HepG2 (cell line): Measurements from ENCODE around the gene RPS6KB1. TPM values are rescaled to one million over a fixed set of nuclear protein-coding genes. Genes with fewer than 3 reads are reported as not detected.

Experiments used
- ATAD3A ChIP-seq: sonication (generic); formaldehyde crosslinking; IDR thresholded peaks from 2 replicates; pipeline ENCODE4 v1.4.0; 2020; ENCODE audit warnings: missing genetic modification reagents
- ELF1 ChIP-seq: sonication (generic); formaldehyde crosslinking; IDR thresholded peaks from 2 replicates; pipeline ENCODE4 v1.4.0; 2020; ENCODE audit warnings: missing genetic modification reagents
- ISX ChIP-seq: sonication (generic); formaldehyde crosslinking; conservative IDR thresholded peaks from 2 replicates; pipeline ENCODE4 v1.5.0; 2020; ENCODE audit warnings: missing genetic modification reagents
- LCORL ChIP-seq, 2 experiments: fragments of 450-650 bp in 1 of 2; sonication (generic) in 1 of 2; formaldehyde crosslinking in 1 of 2; IDR thresholded peaks; 2 replicates each; pipeline versions ENCODE4 v1.5.0 to v1.6.1; 2017 to 2020; ENCODE audit warnings: antibody characterized with exemption in 1 of 2, missing genetic modification reagents in 1 of 2
- MTF2 ChIP-seq: sonication (generic); formaldehyde crosslinking; IDR thresholded peaks from 2 replicates; pipeline ENCODE4 v1.5.0; 2020; ENCODE audit warnings: missing genetic modification reagents, borderline replicate concordance
- MYNN ChIP-seq: sonication (generic); formaldehyde crosslinking; IDR thresholded peaks from 2 replicates; pipeline ENCODE4 v1.4.0; 2020; ENCODE audit warnings: mild to moderate bottlenecking, low read depth, missing genetic modification reagents
- RBM39 ChIP-seq: fragments of 200-400 bp; formaldehyde crosslinking; IDR thresholded peaks from one replicate; pipeline ENCODE4 v1.6.1; 2018; ENCODE audit warnings: antibody characterized with exemption, mild to moderate bottlenecking, low read depth, low read length; ENCODE audit not compliant: poor library complexity, severe bottlenecking
- TBX3 ChIP-seq: fragments of 450-650 bp; IDR thresholded peaks from 2 replicates; pipeline ENCODE4 v1.6.1; 2017; ENCODE audit warnings: antibody characterized with exemption, mild to moderate bottlenecking, inconsistent platforms, borderline replicate concordance
- ZNF10 ChIP-seq: sonication (generic); formaldehyde crosslinking; IDR thresholded peaks from 2 replicates; pipeline ENCODE4 v1.4.0; 2020; ENCODE audit warnings: mild to moderate bottlenecking, low read depth, missing genetic modification reagents, borderline replicate concordance
- ZNF451 ChIP-seq: sonication (generic); formaldehyde crosslinking; IDR thresholded peaks from 2 replicates; pipeline ENCODE4 v1.5.0; 2020; ENCODE audit warnings: mild to moderate bottlenecking, missing genetic modification reagents
- ZSCAN21 ChIP-seq: sonication (generic); formaldehyde crosslinking; IDR thresholded peaks from 2 replicates; pipeline ENCODE4 v1.8.0; 2022; ENCODE audit warnings: mild to moderate bottlenecking, missing genetic modification reagents, moderate library complexity, borderline replicate concordance
- polyA plus RNA-seq, 8 experiments: library from polyadenylated mRNA; depleted of rRNA in 3 of 8; stranded (reverse) in 7 of 8; unstranded in 1 of 8; fragments of >200 nt; fragmentation: Illumina TruSeq in 4 of 8; extraction: Trizol in 4 of 8; gene quantifications; 2 replicates each; pipeline versions ENCODE4 v1.2.1 to v1.2.3, GENCODE V29; 2011 to 2016; ENCODE audit warnings: low read depth in 4 of 8, missing spikeins in 1 of 8, mixed read lengths in 1 of 8; ENCODE audit not compliant: insufficient read depth in 1 of 8
- total RNA-seq, 5 experiments: library from RNA; depleted of rRNA; stranded (reverse); fragments of >200 nt; fragmentation: Illumina TruSeq; extraction: Trizol; gene quantifications; 2 replicates each; pipeline ENCODE4 v1.2.3, GENCODE V29; 2016; ENCODE audit warnings: low read depth in 1 of 5
- TF ChIP-seq, protein P1 (sequence below): IDR thresholded peaks from 2 replicates; pipeline ENCODE4 v1.6.1; 2016; ENCODE audit warnings: low read depth, control low read depth
- TF ChIP-seq, protein P2 (sequence below), 2 experiments: sonication (generic) in 1 of 2; formaldehyde crosslinking in 1 of 2; IDR thresholded peaks; 2 replicates each; pipeline versions ENCODE4 v1.4.0 to v1.6.1; 2018 to 2020; ENCODE audit warnings: missing genetic modification reagents in 2 of 2, borderline replicate concordance in 1 of 2, low read depth in 1 of 2, mild to moderate bottlenecking in 1 of 2, missing biosample characterization in 1 of 2
- TF ChIP-seq, protein P3 (sequence below): sonication (generic); formaldehyde crosslinking; IDR thresholded peaks from 2 replicates; pipeline ENCODE4 v1.5.0; 2020; ENCODE audit warnings: missing genetic modification reagents
- TF ChIP-seq, protein P4 (sequence below): fragments of 450-650 bp; IDR thresholded peaks from 2 replicates; pipeline ENCODE4 v1.6.1; 2017; ENCODE audit warnings: mild to moderate bottlenecking
- TF ChIP-seq, protein P5 (sequence below): sonication (generic); formaldehyde crosslinking; IDR thresholded peaks from 2 replicates; pipeline ENCODE4 v1.5.0; 2020; ENCODE audit warnings: mild to moderate bottlenecking, missing genetic modification reagents, borderline replicate concordance

Gene RPS6KB1
- total and polyA plus RNA-seq, 2 of the 13 experiments (the other 11 are each of a cell fraction or from before 2014, with no cell fraction given) = 16.5 to 42.2 TPM

DNA sequence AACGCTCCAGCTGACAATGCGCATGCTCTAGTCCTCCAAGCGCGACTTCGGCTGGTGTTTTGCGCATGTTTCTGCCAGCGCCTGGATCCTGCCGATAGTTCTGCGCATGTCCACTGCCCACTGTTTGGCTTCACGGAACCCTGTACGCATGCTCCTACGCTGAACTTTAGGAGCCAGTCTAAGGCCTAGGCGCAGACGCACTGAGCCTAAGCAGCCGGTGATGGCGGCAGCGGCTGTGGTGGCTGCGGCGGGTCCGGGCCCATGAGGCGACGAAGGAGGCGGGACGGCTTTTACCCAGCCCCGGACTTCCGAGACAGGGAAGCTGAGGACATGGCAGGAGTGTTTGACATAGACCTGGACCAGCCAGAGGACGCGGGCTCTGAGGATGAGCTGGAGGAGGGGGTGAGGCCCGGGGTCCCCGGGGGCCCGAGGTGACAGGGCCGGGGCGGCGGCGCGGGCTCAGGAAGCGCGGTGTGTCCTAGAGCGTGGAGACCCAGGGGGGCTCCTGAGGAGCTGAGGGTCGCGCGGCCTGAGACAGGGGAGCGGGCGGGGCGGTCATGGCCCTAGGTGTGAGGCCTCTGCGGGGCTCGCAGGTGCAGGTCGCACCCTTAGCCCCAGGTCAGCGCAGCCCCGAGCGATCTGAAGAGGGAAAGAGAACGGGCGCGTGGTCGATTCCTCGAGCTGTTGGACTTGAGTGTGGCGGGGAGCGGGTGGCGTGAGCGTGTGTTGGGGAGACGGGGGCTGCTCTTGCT, at the start of gene RPS6KB1, which contains the start of gene TUBD1 (continued):
- TF ChIP-seq ZNF10 = no peak
- peak; percentile 73 for TF ChIP-seq ELF1
- TF ChIP-seq, protein P1, sequence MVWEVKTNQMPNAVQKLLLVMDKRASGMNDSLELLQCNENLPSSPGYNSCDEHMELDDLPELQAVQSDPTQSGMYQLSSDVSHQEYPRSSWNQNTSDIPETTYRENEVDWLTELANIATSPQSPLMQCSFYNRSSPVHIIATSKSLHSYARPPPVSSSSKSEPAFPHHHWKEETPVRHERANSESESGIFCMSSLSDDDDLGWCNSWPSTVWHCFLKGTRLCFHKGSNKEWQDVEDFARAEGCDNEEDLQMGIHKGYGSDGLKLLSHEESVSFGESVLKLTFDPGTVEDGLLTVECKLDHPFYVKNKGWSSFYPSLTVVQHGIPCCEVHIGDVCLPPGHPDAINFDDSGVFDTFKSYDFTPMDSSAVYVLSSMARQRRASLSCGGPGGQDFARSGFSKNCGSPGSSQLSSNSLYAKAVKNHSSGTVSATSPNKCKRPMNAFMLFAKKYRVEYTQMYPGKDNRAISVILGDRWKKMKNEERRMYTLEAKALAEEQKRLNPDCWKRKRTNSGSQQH (CRISPR knock-in tag) = no peak; the same call in none of the 2 replicates
- no peak; the same call in 1 of the 2 replicates for TF ChIP-seq MYNN (CRISPR knock-in tag)
- TF ChIP-seq ISX = peak; percentile 89; the same call in 1 of the 2 replicates
- TF ChIP-seq ATAD3A (CRISPR knock-in tag) = no peak; the same call in 1 of the 2 replicates
- TF ChIP-seq, protein P2, sequence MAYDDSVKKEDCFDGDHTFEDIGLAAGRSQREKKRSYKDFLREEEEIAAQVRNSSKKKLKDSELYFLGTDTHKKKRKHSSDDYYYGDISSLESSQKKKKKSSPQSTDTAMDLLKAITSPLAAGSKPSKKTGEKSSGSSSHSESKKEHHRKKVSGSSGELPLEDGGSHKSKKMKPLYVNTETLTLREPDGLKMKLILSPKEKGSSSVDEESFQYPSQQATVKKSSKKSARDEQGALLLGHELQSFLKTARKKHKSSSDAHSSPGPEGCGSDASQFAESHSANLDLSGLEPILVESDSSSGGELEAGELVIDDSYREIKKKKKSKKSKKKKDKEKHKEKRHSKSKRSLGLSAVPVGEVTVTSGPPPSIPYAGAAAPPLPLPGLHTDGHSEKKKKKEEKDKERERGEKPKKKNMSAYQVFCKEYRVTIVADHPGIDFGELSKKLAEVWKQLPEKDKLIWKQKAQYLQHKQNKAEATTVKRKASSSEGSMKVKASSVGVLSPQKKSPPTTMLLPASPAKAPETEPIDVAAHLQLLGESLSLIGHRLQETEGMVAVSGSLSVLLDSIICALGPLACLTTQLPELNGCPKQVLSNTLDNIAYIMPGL (CRISPR knock-in tag; IDR thresholded peaks at IDR 0.05; ENCODE audit: borderline replicate concordance in 1 of 2, low read depth in 1 of 2) = peak; percentile 82 to 93
- TF ChIP-seq RBM39 = peak; percentile 88
- TF ChIP-seq MTF2 (CRISPR knock-in tag) = no peak
- no peak for TF ChIP-seq ZNF451 (CRISPR knock-in tag)
- TF ChIP-seq, protein P3, sequence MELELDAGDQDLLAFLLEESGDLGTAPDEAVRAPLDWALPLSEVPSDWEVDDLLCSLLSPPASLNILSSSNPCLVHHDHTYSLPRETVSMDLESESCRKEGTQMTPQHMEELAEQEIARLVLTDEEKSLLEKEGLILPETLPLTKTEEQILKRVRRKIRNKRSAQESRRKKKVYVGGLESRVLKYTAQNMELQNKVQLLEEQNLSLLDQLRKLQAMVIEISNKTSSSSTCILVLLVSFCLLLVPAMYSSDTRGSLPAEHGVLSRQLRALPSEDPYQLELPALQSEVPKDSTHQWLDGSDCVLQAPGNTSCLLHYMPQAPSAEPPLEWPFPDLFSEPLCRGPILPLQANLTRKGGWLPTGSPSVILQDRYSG (CRISPR knock-in tag) = peak; percentile 97
- TF ChIP-seq, protein P4, sequence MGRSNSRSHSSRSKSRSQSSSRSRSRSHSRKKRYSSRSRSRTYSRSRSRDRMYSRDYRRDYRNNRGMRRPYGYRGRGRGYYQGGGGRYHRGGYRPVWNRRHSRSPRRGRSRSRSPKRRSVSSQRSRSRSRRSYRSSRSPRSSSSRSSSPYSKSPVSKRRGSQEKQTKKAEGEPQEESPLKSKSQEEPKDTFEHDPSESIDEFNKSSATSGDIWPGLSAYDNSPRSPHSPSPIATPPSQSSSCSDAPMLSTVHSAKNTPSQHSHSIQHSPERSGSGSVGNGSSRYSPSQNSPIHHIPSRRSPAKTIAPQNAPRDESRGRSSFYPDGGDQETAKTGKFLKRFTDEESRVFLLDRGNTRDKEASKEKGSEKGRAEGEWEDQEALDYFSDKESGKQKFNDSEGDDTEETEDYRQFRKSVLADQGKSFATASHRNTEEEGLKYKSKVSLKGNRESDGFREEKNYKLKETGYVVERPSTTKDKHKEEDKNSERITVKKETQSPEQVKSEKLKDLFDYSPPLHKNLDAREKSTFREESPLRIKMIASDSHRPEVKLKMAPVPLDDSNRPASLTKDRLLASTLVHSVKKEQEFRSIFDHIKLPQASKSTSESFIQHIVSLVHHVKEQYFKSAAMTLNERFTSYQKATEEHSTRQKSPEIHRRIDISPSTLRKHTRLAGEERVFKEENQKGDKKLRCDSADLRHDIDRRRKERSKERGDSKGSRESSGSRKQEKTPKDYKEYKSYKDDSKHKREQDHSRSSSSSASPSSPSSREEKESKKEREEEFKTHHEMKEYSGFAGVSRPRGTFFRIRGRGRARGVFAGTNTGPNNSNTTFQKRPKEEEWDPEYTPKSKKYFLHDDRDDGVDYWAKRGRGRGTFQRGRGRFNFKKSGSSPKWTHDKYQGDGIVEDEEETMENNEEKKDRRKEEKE = no peak
- TF ChIP-seq ZSCAN21 (CRISPR knock-in tag) = no peak; the same call in 1 of the 2 replicates
- peak; percentile 26; the same call in 1 of the 2 replicates for TF ChIP-seq TBX3
- TF ChIP-seq, protein P5, sequence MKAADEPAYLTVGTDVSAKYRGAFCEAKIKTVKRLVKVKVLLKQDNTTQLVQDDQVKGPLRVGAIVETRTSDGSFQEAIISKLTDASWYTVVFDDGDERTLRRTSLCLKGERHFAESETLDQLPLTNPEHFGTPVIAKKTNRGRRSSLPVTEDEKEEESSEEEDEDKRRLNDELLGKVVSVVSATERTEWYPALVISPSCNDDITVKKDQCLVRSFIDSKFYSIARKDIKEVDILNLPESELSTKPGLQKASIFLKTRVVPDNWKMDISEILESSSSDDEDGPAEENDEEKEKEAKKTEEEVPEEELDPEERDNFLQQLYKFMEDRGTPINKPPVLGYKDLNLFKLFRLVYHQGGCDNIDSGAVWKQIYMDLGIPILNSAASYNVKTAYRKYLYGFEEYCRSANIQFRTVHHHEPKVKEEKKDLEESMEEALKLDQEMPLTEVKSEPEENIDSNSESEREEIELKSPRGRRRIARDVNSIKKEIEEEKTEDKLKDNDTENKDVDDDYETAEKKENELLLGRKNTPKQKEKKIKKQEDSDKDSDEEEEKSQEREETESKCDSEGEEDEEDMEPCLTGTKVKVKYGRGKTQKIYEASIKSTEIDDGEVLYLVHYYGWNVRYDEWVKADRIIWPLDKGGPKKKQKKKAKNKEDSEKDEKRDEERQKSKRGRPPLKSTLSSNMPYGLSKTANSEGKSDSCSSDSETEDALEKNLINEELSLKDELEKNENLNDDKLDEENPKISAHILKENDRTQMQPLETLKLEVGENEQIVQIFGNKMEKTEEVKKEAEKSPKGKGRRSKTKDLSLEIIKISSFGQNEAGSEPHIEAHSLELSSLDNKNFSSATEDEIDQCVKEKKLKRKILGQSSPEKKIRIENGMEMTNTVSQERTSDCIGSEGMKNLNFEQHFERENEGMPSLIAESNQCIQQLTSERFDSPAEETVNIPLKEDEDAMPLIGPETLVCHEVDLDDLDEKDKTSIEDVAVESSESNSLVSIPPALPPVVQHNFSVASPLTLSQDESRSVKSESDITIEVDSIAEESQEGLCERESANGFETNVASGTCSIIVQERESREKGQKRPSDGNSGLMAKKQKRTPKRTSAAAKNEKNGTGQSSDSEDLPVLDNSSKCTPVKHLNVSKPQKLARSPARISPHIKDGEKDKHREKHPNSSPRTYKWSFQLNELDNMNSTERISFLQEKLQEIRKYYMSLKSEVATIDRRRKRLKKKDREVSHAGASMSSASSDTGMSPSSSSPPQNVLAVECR = peak; percentile 96
- peak; percentile 63; the same call in 1 of the 2 replicates for TF ChIP-seq LCORL (IDR thresholded peaks at IDR 0.05)
- no peak for TF ChIP-seq LCORL (CRISPR knock-in tag; IDR thresholded peaks at IDR 0.05)
